HG03039 (cell line): Measurements from ENCODE around the gene DNAH7.
"Not testable (repeated sequence)": the region's sequence is repeated elsewhere in the genome, so short reads cannot be mapped to it uniquely, and the experiment has no call there.

ENCODE experiments used
- ATAC-seq: cut with Tn5 transposase; IDR thresholded peaks from one replicate; pipeline ENCODE4 v1.9.1; 2021; ENCODE audit warnings: mild to moderate bottlenecking, moderate library complexity; ENCODE audit not compliant: unreplicated experiment

DNAH7 gene

GRCh38 chr2:195734395-195734794 lies 334.2 kb downstream of the DNAH7 start:
- no peak for ATAC-seq

GRCh38 chr2:195733831-195734230 lies 334.8 kb downstream of the DNAH7 start:
- no peak for ATAC-seq

GRCh38 chr2:195732574-195732973 lies 336.1 kb downstream of the DNAH7 start:
- no peak for ATAC-seq

DNA sequence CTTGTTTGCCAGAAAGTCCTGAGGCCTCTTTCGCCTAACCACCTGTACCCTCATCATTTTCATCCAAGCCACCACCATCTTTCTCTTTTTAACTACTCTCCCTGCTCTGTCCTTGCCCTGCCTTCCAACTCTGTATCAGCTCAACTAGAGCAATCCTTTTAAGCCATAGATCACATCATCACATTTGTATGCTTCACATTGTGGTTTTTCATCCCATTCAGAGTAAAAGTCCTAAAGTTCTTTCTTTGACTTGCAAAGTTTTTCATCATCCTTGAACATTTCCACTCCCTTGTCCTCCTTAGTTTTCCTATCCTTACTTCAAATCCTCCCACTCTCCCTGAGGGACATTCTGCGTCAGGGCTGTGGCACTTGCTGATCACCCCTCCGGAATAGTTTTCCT lies 337.7 kb downstream of the DNAH7 start:
- ATAC-seq = no peak

DNA sequence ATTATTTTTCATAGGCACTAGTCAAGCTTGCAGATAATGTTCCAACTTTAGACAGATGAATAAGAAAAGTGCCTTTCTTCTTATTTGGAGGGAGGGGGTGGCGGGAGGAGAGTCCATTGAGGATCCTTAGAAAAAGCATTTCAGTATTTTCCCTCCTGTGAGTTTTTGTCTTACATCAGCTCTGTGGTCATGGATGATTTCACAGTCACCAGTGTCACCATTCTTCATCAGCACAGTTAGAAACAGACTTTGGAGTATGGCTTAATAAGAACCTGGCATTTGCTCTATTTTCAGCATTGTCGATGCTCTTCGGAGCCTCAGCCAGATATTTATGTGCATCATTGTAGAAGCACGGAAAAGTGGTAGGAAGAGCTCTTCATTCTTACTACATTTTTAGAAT lies 341.5 kb downstream of the DNAH7 start:
- no peak for ATAC-seq

DNA sequence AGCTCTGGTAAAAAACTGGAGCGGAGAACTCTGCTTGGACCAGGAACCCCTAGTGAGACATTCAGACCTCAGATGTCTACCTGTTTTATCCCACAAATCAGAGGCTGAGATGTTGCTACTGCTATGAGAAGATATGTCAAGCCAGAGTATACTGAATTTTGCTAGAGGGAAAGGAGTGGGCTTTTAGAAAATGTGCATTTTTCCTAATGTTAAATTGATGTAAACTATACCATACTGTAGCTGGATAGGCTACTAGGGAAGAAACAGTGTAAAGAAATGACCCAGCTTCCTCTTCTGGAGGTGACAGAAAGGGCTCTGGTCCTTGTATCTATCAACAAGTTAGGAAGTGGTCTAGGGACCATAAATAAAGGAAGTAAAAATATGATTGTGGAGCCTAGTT lies 346.6 kb downstream of the DNAH7 start:
- ATAC-seq = no peak

GRCh38 chr2:195721042-195721441 lies 347.6 kb downstream of the DNAH7 start:
- no peak for ATAC-seq

DNA sequence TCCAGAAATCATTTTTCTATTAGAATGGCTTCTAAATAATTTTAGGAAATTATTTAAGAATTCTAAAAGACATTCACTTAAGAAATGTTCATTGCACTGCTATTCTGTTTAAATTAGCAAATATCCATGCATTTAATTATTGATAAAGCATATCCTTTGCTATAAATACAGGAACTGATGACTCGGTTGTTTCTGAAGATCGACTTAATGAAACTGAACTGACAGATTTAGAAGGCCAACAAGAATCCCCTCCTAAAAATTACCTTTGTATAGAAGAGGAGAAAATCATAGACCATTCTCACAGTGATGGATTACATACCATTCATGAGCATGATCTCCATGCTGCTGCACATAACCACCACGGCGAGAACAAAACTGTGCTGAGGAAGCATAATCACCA lies 352.2 kb downstream of the DNAH7 start:
- no peak for ATAC-seq

DNA sequence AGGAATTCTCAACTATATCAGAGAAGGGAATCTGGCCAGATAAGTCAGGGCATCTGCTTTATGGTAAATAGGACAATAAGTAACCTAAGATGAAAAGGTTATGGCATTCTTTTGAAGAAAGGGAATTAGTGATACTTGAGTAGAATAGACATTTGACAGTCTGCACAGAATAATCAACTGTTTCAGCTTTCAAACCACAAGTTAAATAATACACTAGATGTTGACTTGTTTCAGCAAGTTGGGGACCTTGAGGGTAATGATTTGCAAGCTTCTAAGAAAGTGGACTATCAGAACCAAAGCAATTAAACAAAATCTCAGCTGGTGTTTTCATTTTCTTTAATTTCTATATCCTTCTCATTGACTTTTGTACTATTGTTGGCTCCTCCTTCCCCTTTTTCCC lies 357.2 kb downstream of the DNAH7 start:
- ATAC-seq = no peak

DNA sequence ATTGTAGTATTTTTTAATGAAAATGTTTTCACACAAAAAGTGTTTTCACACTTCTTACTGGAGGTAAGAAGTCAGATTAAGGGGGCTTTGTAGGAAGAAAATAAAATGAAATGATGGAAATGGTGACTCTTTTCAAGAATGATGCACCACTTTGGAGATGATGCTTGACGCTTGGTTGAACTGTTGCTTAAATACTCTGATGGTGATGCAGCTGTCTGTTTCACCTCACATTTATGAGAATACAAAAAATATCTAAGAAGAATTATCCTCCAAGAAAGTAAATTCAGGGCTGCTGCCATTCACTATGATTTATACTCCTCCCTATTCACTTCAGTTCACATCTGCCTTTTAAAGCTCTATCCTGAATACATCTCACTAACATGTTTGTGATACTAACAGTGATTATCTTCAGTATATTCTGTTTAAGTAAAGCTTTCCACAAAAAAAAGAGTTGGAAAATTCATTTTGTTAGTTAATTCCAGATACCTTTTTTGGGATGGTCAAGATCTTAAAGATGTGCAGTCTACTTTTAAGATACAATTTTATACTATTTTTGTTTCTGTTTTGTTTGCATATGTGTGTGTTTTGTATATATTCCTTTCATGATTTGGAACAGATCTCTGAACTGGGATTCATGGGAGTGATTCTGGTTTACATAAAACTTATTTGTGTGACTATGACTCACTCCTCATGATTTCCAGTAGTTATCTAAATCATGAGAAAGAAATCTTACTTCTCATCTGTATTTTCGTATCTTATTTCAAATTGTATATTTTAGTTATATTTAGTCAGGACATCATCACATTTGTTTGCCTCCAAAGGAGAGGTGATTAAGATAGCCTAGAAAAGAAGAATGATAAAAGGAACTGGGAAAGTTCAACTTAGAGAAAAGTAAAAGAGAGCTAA lies 358.5 kb downstream of the DNAH7 start:
- ATAC-seq = no peak

- ATAC-seq = no peak
These were observed 362.3 kb downstream of the DNAH7 start for GRCh38 chr2:195706161-195706900.

DNA sequence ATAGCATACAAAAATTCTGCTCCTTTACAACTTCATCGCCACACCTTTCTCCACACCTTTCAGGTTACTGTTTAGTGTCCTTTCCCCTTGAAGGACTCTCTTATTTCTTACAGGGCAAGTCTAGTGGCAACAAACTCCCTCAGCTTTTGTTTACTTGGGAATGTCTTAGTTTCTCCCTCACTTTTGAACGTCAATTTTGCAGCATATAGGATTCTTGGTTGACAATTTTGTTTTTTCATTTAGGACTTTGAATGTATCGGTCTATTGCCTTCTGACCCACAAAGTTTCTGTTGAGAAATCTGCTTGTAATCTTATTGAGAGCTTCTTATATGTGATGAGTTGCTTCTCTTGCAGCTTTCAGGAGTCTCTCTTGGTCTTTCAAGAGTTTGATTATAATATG lies 368.2 kb downstream of the DNAH7 start:
- ATAC-seq = no peak

- no peak for ATAC-seq
These were observed 370.9 kb downstream of the DNAH7 start for GRCh38 chr2:195697681-195698220.

GRCh38 chr2:195696012-195696411 lies 372.6 kb downstream of the DNAH7 start:
- no peak for ATAC-seq

GRCh38 chr2:195695002-195695631 lies 373.5 kb downstream of the DNAH7 start:
- no peak for ATAC-seq

DNA sequence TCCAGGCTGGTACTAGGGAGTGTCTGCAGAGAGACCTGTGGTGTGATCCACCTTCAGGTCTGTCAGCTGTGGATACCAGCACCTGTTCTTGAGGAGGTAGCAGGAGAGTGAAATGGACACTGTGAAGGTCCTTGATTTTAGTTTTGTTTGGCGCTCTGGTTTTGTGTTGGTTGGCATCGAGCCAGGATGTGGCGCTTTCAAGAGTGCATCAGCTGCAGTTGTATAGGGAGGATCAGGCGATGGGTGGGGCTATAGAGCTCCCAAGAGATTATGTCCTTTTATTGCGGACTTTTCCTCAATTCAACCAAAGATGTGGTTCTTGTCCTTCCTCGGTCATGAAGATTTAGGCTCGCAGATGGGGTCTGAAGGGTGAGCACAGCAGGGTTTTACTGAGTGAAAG lies 374.1 kb downstream of the DNAH7 start:
- ATAC-seq = no peak

GRCh38 chr2:195692531-195692930 lies 376.1 kb downstream of the DNAH7 start:
- ATAC-seq = not testable (repeated sequence)
